Lower leg skin (tissue), 3 donors: ENCODE data around the gene IGSF8.

ENCODE experiments used
- CTCF ChIP-seq, 3 donors: fragments of 450-650 bp; IDR thresholded peaks; one replicate each; pipeline ENCODE4 v1.5.1; 2016; ENCODE audit warnings: antibody characterized with exemption in 3 of 3, mild to moderate bottlenecking in 3 of 3, moderate library complexity in 2 of 3
- POLR2A ChIP-seq, 2 donors: fragments of 450-650 bp; IDR thresholded peaks; one replicate each; pipeline ENCODE4 v1.6.1; 2016 to 2017; ENCODE audit warnings: antibody characterized with exemption in 2 of 2, mild to moderate bottlenecking in 1 of 2, moderate library complexity in 1 of 2

- TF ChIP-seq POLR2A (IDR thresholded peaks at IDR 0.05) (no peak), CTCF (IDR thresholded peaks at IDR 0.05) (no peak)
Observed at GRCh38 chr1:160124705-160125478, 26.5 kb upstream of the IGSF8 start.
